ENCODE results near the gene RXRA. TPM values are rescaled to one million over a fixed set of nuclear protein-coding genes. Genes with fewer than 3 reads are reported as not detected.
A peak's percentile ranks its signal among the peaks of the same experiment; 100 is the strongest.

RXRA gene
- total RNA-seq, 6 experiments from 2014 or later: 105 to 165 (median 131) TPM

GRCh38 chr9:134486143-134486591 lies 159.9 kb downstream of the RXRA start:
- Histone ChIP-seq H3K9me3 (no peaks in the 10 kb centered on the region), H3K36me3 (no peaks in the 10 kb centered on the region), H3K27me3 (no peaks in the 10 kb centered on the region), H3K27ac (no peak overlapping the region), H3K4me3 (no peak overlapping the region), H3K4me1 (no peaks in the 10 kb centered on the region)
- peak in 2 of 3 donors; percentile 37 to 48 for DNase-seq
- TF ChIP-seq POLR2A (IDR thresholded peaks at IDR 0.05) (no peak), CTCF (IDR thresholded peaks at IDR 0.05) (no peak)
- no peak for ATAC-seq
- intact Hi-C loops (cut with DNase I): no loop called here
- 57% methylated on average over 2 of the region's 16 CpGs for WGBS (ENCODE audit: insufficient coverage, low coverage, low lambda C conversion rate, missing lambda C conversion rate)

- Histone ChIP-seq H3K27me3 (no peaks in the 10 kb centered on the region), H3K4me1 (no peaks in the 10 kb centered on the region), H3K4me3 (no peak overlapping the region), H3K9me3 (no peaks in the 10 kb centered on the region), H3K27ac (no peak overlapping the region), H3K36me3 (no peaks in the 10 kb centered on the region)
- WGBS (ENCODE audit: insufficient coverage, low coverage, low lambda C conversion rate, missing lambda C conversion rate): no CpG with 5 or more reads among the region's 16 CpGs
- intact Hi-C loops (cut with DNase I): no loop called here
- TF ChIP-seq POLR2A (IDR thresholded peaks at IDR 0.05): no peak
- TF ChIP-seq CTCF (IDR thresholded peaks at IDR 0.05): no peak
- DNase-seq (peak in 2 of 3 donors; percentile 29 to 43), ATAC-seq (no peak)
Observed at GRCh38 chr9:134486596-134486995, 160.3 kb downstream of the RXRA start.

Small RNA genes lying within 50 kb of the gene (microRNA-seq; reads per million reads assigned to microRNA genes)
- gene MIR4669: 0 to 1.4 reads per million in 2 donors

Small RNA genes lying within 50 kb of the gene (small RNA-seq; reads per million reads assigned to genes)
- gene MIR4669: 0 reads per million in 2 experiments

Other genes with a start within 250 kb of the RXRA start
- 10 to 100 TPM; 16.6 to 24.0 (median 19.9) TPM for gene WDR5, start 190.4 kb upstream of the RXRA start, total RNA-seq
- 10 to 100 TPM in 4 of 6 experiments, not detected in 2; 17.4 to 91.1 (median 42.6) TPM for gene RNU6ATAC, start 161.9 kb upstream of the RXRA start, total RNA-seq